EL (cell line): ENCODE measurements around the gene GID4.
A peak's percentile ranks its signal among the peaks of the same experiment; 100 is the strongest.

Experiments
- DNase-seq: peaks from one replicate; pipeline ENCODE4 v3.0.0-alpha.2; 2016

GID4 gene

GRCh38 chr17:18017958-18018357 is 21.2 kb upstream of the GID4 start:
- no peak for DNase-seq

- DNase-seq = no peak
Observed at GRCh38 chr17:18018411-18018921, 20.7 kb upstream of the GID4 start.

GRCh38 chr17:18019838-18020154 is 19.4 kb upstream of the GID4 start:
- no peak for DNase-seq

GRCh38 chr17:18020971-18021370 is 18.2 kb upstream of the GID4 start:
- DNase-seq = no peak

- no peak for DNase-seq
Observed at GRCh38 chr17:18021372-18021771, 17.8 kb upstream of the GID4 start.

- DNase-seq = peak; percentile 75
Observed at GRCh38 chr17:18025241-18025944, 13.8 kb upstream of the GID4 start.

- peak; percentile 85 for DNase-seq
Observed at GRCh38 chr17:18025945-18026776, 13.0 kb upstream of the GID4 start.

- DNase-seq = no peak
Observed at GRCh38 chr17:18027280-18027679, 11.9 kb upstream of the GID4 start.

- DNase-seq = no peak
Observed at GRCh38 chr17:18028114-18028951, 10.9 kb upstream of the GID4 start.

GRCh38 chr17:18028952-18029540 is 10.2 kb upstream of the GID4 start:
- DNase-seq = no peak

- DNase-seq = peak; percentile 53
Observed at GRCh38 chr17:18031955-18032354, 7.3 kb upstream of the GID4 start.

GRCh38 chr17:18033442-18034099 is 5.6 kb upstream of the GID4 start:
- peak; percentile 80 for DNase-seq

- no peak for DNase-seq
Observed at GRCh38 chr17:18035704-18036103, 3.5 kb upstream of the GID4 start.

- no peak for DNase-seq
Observed at GRCh38 chr17:18037486-18037885, 1.7 kb upstream of the GID4 start.

GRCh38 chr17:18038149-18038850 is 908 bp upstream of the GID4 start:
- peak; percentile 19 for DNase-seq

- peak; percentile 40 for DNase-seq
Observed at GRCh38 chr17:18039535-18040260, 490 bp downstream of the GID4 start.

GRCh38 chr17:18040261-18040858 is 1.2 kb downstream of the GID4 start:
- DNase-seq = peak; percentile 11

- DNase-seq = peak; percentile 58
Observed at GRCh38 chr17:18041776-18042175, 2.6 kb downstream of the GID4 start.

GRCh38 chr17:18042983-18043382 is 3.8 kb downstream of the GID4 start:
- no peak for DNase-seq

GRCh38 chr17:18043491-18043890 is 4.3 kb downstream of the GID4 start:
- peak; percentile 29 for DNase-seq

- DNase-seq = no peak
Observed at GRCh38 chr17:18044609-18045008, 5.4 kb downstream of the GID4 start.
